ENCODE results near the gene FBXO41. TPM values are rescaled to one million over a fixed set of nuclear protein-coding genes. Genes with fewer than 3 reads are reported as not detected.
A peak's percentile ranks its signal among the peaks of the same experiment; 100 is the strongest.

FBXO41 gene
- total and polyA plus RNA-seq, 7 donors, result 0.03 to 0.46 (median 0.15) TPM

- intact Hi-C loops (cut with DNase I), result no loop called here
- Histone ChIP-seq H3K36me3 (ENCODE audit: insufficient read depth in 1 of 2, low read depth in 1 of 2) (peaks cover 2 to 54% of the 10 kb centered on the region in 2 donors), H3K4me3 (no peak overlapping the region), H3K27ac (peak overlapping the region; percentile 19), H3K9me3 (no peaks in the 10 kb centered on the region), H3K4me1 (peaks cover 51% of the 10 kb centered on the region), H3K27me3 (ENCODE audit: insufficient read depth in 3 of 3, low read length in 2 of 3) (no peaks in the 10 kb centered on the region)
- 56 to 65% (median 58%) methylated on average over 3 of the region's 3 CpGs for WGBS, 3 donors
- no peak for DNase-seq
- ATAC-seq, result no peak
- no peak for TF ChIP-seq CTCF (IDR thresholded peaks at IDR 0.05)
Measured at GRCh38 chr2:73238149-73238548, 46.1 kb downstream of the FBXO41 start.

DNA sequence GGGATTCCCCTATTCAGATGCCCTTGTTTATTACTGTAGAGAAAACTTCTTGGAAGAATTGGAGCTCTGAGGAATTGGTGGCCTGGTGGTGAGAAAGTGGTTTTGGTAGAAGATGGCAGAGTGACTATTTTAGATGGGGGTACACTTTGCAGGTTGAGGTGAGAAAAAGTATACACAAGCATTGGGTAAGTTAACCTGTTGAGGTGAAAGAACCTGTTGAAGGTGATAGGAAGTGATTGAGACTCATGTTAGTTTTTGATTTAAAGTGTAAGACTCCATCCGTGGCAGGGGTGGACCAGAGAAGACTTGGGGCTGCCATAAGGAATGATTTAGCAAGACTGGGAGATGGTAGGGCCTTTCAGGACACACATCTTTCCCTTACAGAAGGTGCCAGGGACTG lies 47.1 kb downstream of the FBXO41 start:
- Histone ChIP-seq H3K36me3 (ENCODE audit: insufficient read depth in 1 of 2, low read depth in 1 of 2) (peaks cover 2 to 44% of the 10 kb centered on the region in 2 donors), H3K4me3 (no peak overlapping the region), H3K27me3 (ENCODE audit: insufficient read depth in 3 of 3, low read length in 2 of 3) (no peaks in the 10 kb centered on the region), H3K9me3 (no peaks in the 10 kb centered on the region), H3K4me1 (peaks cover 51% of the 10 kb centered on the region), H3K27ac (peak overlapping the region; percentile 19)
- intact Hi-C loops (cut with DNase I), result no loop called here
- TF ChIP-seq CTCF (IDR thresholded peaks at IDR 0.05), result no peak
- WGBS, 3 donors, result 36 to 67% (median 40%) methylated on average over 1 of the region's 1 CpG
- no peak for DNase-seq
- ATAC-seq, result no peak

DNA sequence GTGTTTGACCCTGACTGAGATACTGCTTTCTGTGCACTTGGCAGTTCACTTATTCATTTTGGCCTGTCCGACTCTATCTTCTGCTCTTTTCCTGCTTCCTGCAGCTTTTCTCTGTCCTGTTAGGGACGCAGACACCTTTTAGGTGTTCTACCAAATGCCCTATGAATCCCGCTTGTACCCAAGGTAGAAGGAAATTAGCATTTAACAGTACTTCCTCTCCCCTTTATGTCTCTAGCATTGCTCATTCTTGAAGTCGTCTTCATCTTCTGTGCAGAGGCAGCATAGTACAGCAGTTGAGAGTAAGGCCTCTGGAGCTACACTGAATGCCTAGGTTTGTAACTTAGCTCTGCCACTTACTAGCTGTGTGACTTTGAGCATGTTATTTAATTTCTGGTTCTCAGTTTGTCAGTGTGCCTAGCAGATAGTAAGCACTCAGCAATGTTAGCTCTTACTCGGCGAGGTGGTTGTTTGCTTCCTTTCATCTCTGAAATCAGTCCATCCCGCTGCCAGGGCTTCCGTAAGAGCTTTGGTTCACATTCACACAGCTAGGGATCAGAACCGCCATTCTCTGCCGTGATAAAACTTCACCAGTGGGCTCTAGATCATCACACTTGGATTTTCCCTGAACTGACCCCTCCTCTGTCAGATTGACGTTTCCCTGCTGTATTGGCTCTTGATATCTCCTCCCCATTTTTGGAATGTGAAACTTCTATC lies 48.8 kb downstream of the FBXO41 start:
- no peak for TF ChIP-seq CTCF (IDR thresholded peaks at IDR 0.05)

GRCh38 chr2:73233932-73234832 lies 50.1 kb downstream of the FBXO41 start, which contains the start of gene CCT7:
Gene CCT7, plus strand, starts transcription at chr2:73234308. Its CDS starts 71 bp downstream, at chr2:73234379.
- ATAC-seq (peak; percentile 81 to 89 (median 82)), DNase-seq (peak; percentile 88 to 92)
- WGBS, 3 donors, result 0% methylated on average over 66 to 69 of the region's 69 CpGs
- H3K4me3 ChIP-seq, result peak within 1 kb of the TSS; percentile 91
- intact Hi-C loops (cut with DNase I), result loop anchor here in 1 of 2 donors (2.0 kb wide), 1 partner anchor 19 kb away; the partner anchor contains the start of gene SMYD5
- H3K27me3 ChIP-seq (ENCODE audit: insufficient read depth in 3 of 3, low read length in 2 of 3), result no peaks in the 10 kb centered on the region
- H3K4me1 ChIP-seq, result peaks cover 40% of the 10 kb centered on the region
- H3K27ac ChIP-seq, result peak within 1 kb of the TSS; percentile 95
- no peak for TF ChIP-seq CTCF (IDR thresholded peaks at IDR 0.05)
- peaks cover 2 to 27% of the 10 kb centered on the region in 2 donors for H3K36me3 ChIP-seq (ENCODE audit: insufficient read depth in 1 of 2, low read depth in 1 of 2)
- no peaks in the 10 kb centered on the region for H3K9me3 ChIP-seq

More for the DNA sequence above, 48.8 kb downstream of the FBXO41 start:
- Histone ChIP-seq H3K4me3 (peak overlapping the region; percentile 91), H3K27me3 (ENCODE audit: insufficient read depth in 3 of 3, low read length in 2 of 3) (no peaks in the 10 kb centered on the region), H3K27ac (peak overlapping the region; percentile 95), H3K9me3 (no peaks in the 10 kb centered on the region), H3K36me3 (ENCODE audit: insufficient read depth in 1 of 2, low read depth in 1 of 2) (peaks cover 2 to 27% of the 10 kb centered on the region in 2 donors), H3K4me1 (peaks cover 51% of the 10 kb centered on the region)
- 63 to 67% (median 63%) methylated on average over 11 of the region's 11 CpGs for WGBS, 3 donors
- ATAC-seq (no peak), DNase-seq (no peak)
- intact Hi-C loops (cut with DNase I), result no loop called here
